ENCODE results near the gene UBE2E3. TPM values are rescaled to one million over a fixed set of nuclear protein-coding genes. Genes with fewer than 3 reads are reported as not detected.

The UBE2E3 gene
- total and polyA plus RNA-seq, 2 of the 4 experiments (the other 2 are of a cell fraction) = 106 to 114 TPM

DNA sequence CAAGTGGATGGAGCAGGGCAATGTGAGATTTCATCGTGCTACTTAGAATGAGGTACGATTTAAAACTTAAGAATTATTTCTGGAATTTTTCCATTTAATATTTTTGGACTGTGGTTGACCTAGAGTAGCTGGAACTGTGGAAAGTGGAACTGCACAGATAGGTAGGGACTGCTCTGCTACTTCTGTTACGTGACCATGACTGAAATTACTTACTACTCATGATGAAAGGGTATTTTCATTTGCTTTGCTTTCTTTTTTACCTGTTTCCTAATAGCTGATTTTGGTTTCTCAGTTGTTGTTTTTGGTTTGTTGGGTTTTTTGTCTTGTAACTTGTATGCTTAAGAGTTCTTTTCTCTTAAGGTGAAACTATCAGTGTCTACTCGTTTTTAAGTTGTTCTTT, 11.4 kb downstream of the UBE2E3 start:
- POLR2A ChIA-PET (ENCODE audit: unreplicated experiment) = no interaction called here
- no peak overlapping the region for H3K23ac ChIP-seq (ENCODE audit: low read depth, low read length)
- H3K4me1 ChIP-seq (ENCODE audit: control insufficient read depth, insufficient read depth, low read length) = no peaks in the 10 kb centered on the region; the same call in 1 of the 2 replicates
- H3K18ac ChIP-seq (ENCODE audit: low read depth, low read length) = no peak overlapping the region
- no peak overlapping the region for H2BK15ac ChIP-seq (ENCODE audit: low read depth, low read length)
- no CpG with 5 or more reads among the region's 4 CpGs for WGBS, 2 experiments (ENCODE audit: extremely low coverage in 2 of 2, insufficient read length in 1 of 2)
- no peaks in the 10 kb centered on the region for H3K27me3 ChIP-seq (ENCODE audit: control insufficient read depth, insufficient read depth, low read length)
- H4K5ac ChIP-seq (ENCODE audit: low read depth, low read length) = no peak overlapping the region
- H2BK120ac ChIP-seq (ENCODE audit: low read depth, low read length) = no peak overlapping the region
- H3K27ac ChIP-seq (ENCODE audit: insufficient read depth, low read length) = no peak overlapping the region
- no peak overlapping the region for H3K9ac ChIP-seq (ENCODE audit: low read depth, low read length)
- H4K8ac ChIP-seq (ENCODE audit: low read depth in 2 of 2, low read length in 2 of 2) = no peak overlapping the region
- H2AK9ac ChIP-seq (replicated peaks; ENCODE audit: low read depth, low read length, poor library complexity) = no peak overlapping the region
- ATAC-seq (ENCODE audit: low read depth) = no peak
- H3K36me3 ChIP-seq (ENCODE audit: control insufficient read depth, insufficient read depth, low read length) = peaks cover 3% of the 10 kb centered on the region
- intact Hi-C loops (cut with micrococcal nuclease) (no loop called here), dilution Hi-C loops (cut with HindIII; ENCODE audit: low sequenced_read_pairs, unreplicated experiment) (no loop called here), in situ Hi-C loops (cut with MboI; ENCODE audit: low sequenced_read_pairs) (no loop called here)
- CTCF ChIA-PET = interaction anchor here (0.6 kb wide), 1 partner anchor 304 kb away, joined by 3 read pairs; no protein-coding TSS in a partner anchor
- H3K4me2 ChIP-seq (ENCODE audit: low read depth, low read length) = no peak overlapping the region
- peaks cover 6% of the 10 kb centered on the region for H4K20me1 ChIP-seq (ENCODE audit: insufficient read depth, low read length)
- H3K14ac ChIP-seq (replicated peaks; ENCODE audit: low read depth, low read length) = no peak overlapping the region
- H3K79me1 ChIP-seq (ENCODE audit: low read depth in 1 of 2, low read length in 2 of 2) = peaks cover 12 to 43% of the 10 kb centered on the region in 2 experiments
- H3K56ac ChIP-seq (ENCODE audit: extremely low read depth, insufficient read depth, low read length) = no peak overlapping the region
- no peak overlapping the region for H2BK20ac ChIP-seq (ENCODE audit: low read depth, low read length)
- no TSS peak for BruUV-seq (replicated peaks)
- no peak for TF ChIP-seq MAZ (IDR thresholded peaks at IDR 0.05; ENCODE audit: borderline replicate concordance, low read depth, low read length)
- no peak for TF ChIP-seq SMC3 (IDR thresholded peaks at IDR 0.05; ENCODE audit: low read depth, low read length)
- no peak for TF ChIP-seq RAD21 (IDR thresholded peaks at IDR 0.05; ENCODE audit: low read length)
- TF ChIP-seq, protein P1, sequence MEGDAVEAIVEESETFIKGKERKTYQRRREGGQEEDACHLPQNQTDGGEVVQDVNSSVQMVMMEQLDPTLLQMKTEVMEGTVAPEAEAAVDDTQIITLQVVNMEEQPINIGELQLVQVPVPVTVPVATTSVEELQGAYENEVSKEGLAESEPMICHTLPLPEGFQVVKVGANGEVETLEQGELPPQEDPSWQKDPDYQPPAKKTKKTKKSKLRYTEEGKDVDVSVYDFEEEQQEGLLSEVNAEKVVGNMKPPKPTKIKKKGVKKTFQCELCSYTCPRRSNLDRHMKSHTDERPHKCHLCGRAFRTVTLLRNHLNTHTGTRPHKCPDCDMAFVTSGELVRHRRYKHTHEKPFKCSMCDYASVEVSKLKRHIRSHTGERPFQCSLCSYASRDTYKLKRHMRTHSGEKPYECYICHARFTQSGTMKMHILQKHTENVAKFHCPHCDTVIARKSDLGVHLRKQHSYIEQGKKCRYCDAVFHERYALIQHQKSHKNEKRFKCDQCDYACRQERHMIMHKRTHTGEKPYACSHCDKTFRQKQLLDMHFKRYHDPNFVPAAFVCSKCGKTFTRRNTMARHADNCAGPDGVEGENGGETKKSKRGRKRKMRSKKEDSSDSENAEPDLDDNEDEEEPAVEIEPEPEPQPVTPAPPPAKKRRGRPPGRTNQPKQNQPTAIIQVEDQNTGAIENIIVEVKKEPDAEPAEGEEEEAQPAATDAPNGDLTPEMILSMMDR (conservative IDR thresholded peaks at IDR 0.05; ENCODE audit: low read depth, low read length) = no peak
- TF ChIP-seq CHD1 (IDR thresholded peaks at IDR 0.05; ENCODE audit: low read depth, low read length) = no peak
- no peak for TF ChIP-seq MAFK (IDR thresholded peaks at IDR 0.05; ENCODE audit: low read depth, low read length)
- TF ChIP-seq, protein P2, sequence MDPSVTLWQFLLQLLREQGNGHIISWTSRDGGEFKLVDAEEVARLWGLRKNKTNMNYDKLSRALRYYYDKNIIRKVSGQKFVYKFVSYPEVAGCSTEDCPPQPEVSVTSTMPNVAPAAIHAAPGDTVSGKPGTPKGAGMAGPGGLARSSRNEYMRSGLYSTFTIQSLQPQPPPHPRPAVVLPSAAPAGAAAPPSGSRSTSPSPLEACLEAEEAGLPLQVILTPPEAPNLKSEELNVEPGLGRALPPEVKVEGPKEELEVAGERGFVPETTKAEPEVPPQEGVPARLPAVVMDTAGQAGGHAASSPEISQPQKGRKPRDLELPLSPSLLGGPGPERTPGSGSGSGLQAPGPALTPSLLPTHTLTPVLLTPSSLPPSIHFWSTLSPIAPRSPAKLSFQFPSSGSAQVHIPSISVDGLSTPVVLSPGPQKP (IDR thresholded peaks at IDR 0.05; ENCODE audit: borderline replicate concordance, low read depth, low read length) = no peak
- TF ChIP-seq NFE2L2 (IDR thresholded peaks at IDR 0.05; ENCODE audit: low read depth, low read length) = no peak
- no peak for TF ChIP-seq FOS (IDR thresholded peaks at IDR 0.05; ENCODE audit: low read depth, low read length)
- no peak for TF ChIP-seq RCOR1 (IDR thresholded peaks at IDR 0.05; ENCODE audit: insufficient replicate concordance, low read length)
- TF ChIP-seq BHLHE40 (IDR thresholded peaks at IDR 0.05; ENCODE audit: low read depth, low read length) = no peak
- TF ChIP-seq, protein P3, sequence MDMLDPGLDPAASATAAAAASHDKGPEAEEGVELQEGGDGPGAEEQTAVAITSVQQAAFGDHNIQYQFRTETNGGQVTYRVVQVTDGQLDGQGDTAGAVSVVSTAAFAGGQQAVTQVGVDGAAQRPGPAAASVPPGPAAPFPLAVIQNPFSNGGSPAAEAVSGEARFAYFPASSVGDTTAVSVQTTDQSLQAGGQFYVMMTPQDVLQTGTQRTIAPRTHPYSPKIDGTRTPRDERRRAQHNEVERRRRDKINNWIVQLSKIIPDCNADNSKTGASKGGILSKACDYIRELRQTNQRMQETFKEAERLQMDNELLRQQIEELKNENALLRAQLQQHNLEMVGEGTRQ (IDR thresholded peaks at IDR 0.05; ENCODE audit: low read depth, low read length) = no peak
- no peak for TF ChIP-seq MXI1 (IDR thresholded peaks at IDR 0.05; ENCODE audit: borderline replicate concordance, low read depth, low read length)
- no peak for TF ChIP-seq POLR2A (IDR thresholded peaks at IDR 0.05; ENCODE audit: low read depth, low read length)
- no peak for TF ChIP-seq RFX5 (IDR thresholded peaks at IDR 0.05; ENCODE audit: low read depth, low read length)
- TF ChIP-seq CEBPB (IDR thresholded peaks at IDR 0.05; ENCODE audit: low read depth, low read length) = no peak
- H2AFZ ChIP-seq (replicated peaks; ENCODE audit: low read length, poor library complexity) = no peak overlapping the region
- no peak overlapping the region for H2BK5ac ChIP-seq (ENCODE audit: low read depth, low read length, poor library complexity, severe bottlenecking)
- H3K9me1 ChIP-seq (ENCODE audit: insufficient read depth, low read length) = no peaks in the 10 kb centered on the region; the same call in 1 of the 2 replicates
- no peak overlapping the region for H3K4ac ChIP-seq (ENCODE audit: low read depth, low read length)
- no peak overlapping the region for H2AK5ac ChIP-seq (ENCODE audit: low read depth, low read length)
- no peak for DNase-seq
- no peak overlapping the region for H4K91ac ChIP-seq (ENCODE audit: insufficient read depth, low read depth, low read length)
- H3K9me3 ChIP-seq (ENCODE audit: control insufficient read depth, insufficient read depth, low read length) = no peaks in the 10 kb centered on the region
- H3K4me3 ChIP-seq (ENCODE audit: insufficient read depth, low read depth, low read length) = no peak overlapping the region
